ENCODE measurements around the gene OOSP3. TPM values are rescaled to one million over a fixed set of nuclear protein-coding genes. Genes with fewer than 3 reads are reported as not detected.
"Not testable (repeated sequence)": the region's sequence is repeated elsewhere in the genome, so short reads cannot be mapped to it uniquely, and the experiment has no call there.

Gene OOSP3
- total RNA-seq, 1 experiment from 2014 or later = not detected

DNA sequence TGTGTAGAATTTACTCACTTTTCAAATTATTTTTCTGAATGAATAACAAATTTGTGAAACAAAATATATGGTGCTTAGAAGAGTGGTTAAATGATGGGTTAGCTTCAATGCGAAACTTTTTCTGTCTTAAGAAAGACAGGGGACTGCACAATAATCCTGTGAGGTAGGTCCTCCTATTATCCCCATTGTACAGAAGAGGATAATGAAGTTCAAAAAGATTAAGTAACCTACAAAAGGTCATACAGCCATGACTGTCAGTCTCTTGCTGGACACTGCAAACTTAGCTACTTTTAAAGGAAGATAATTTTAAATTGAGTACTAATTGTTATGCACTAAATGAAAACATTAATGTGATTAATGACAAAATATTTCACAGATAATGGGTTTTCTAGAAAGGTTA lies 5.0 kb downstream of the OOSP3 start:
- TF ChIP-seq, protein P1, sequence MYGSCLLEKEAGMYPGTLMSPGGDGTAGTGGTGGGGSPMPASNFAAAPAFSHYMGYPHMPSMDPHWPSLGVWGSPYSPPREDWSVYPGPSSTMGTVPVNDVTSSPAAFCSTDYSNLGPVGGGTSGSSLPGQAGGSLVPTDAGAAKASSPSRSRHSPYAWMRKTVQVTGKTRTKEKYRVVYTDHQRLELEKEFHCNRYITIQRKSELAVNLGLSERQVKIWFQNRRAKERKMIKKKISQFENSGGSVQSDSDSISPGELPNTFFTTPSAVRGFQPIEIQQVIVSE (CRISPR knock-in tag; IDR thresholded peaks at IDR 0.05; ENCODE audit: borderline replicate concordance) = no peak
- TF ChIP-seq HMGA2 (CRISPR knock-in tag; IDR thresholded peaks at IDR 0.05) (no peak), SMAD3 (CRISPR knock-in tag; IDR thresholded peaks at IDR 0.05; ENCODE audit: borderline replicate concordance) (no peak)
- TF ChIP-seq, protein P2, sequence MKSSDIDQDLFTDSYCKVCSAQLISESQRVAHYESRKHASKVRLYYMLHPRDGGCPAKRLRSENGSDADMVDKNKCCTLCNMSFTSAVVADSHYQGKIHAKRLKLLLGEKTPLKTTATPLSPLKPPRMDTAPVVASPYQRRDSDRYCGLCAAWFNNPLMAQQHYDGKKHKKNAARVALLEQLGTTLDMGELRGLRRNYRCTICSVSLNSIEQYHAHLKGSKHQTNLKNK (CRISPR knock-in tag; IDR thresholded peaks at IDR 0.05) = no peak
- no peak overlapping the region for H3K4me3 Mint-ChIP-seq
- DNase-seq (ENCODE audit: low spot score) (no peak), ATAC-seq (no peak)
- peaks cover 22% of the 10 kb centered on the region for H3K36me3 Mint-ChIP-seq
- peaks cover 3% of the 10 kb centered on the region; the same call in 1 of the 2 replicates for H3K4me1 Mint-ChIP-seq
- peaks cover 2% of the 10 kb centered on the region; the same call in 1 of the 2 replicates for H3K27me3 Mint-ChIP-seq (ENCODE audit: low read depth)
- ChIA-PET POLR2A (no interaction called here), CTCF (interaction anchor here (0.7 kb wide), 1 partner anchor 15 kb away, joined by 3 read pairs; no protein-coding TSS in a partner anchor)
- H3K9me3 Mint-ChIP-seq = peaks cover 33% of the 10 kb centered on the region
- no peak overlapping the region for H3K27ac Mint-ChIP-seq

DNA sequence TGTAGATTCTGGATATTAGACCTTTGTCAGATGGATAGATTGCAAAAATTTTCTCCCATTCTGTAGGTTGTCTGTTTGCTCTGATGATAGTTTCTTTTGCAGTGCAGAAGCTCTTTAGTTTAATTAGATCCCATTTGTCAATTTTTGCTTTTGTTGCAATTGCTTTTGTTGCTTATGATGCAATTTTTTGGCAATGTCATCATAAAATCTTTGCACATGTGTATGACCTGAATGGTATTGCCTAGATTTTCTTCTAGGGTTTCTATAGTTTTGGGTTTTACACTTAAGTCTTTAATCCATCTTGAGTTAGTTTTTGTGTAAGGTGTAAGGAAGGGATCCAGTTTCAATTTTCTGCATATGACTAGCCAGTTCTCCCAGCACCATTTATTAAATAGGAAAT lies 8.6 kb downstream of the OOSP3 start:
- H3K4me3 Mint-ChIP-seq; H3K27me3 Mint-ChIP-seq (ENCODE audit: low read depth); POLR2A ChIA-PET; DNase-seq (ENCODE audit: low spot score); ATAC-seq; H3K4me1 Mint-ChIP-seq; H3K27ac Mint-ChIP-seq; CTCF ChIA-PET: not testable (repeated sequence)
- H3K9me3 Mint-ChIP-seq = peaks cover 58% of the 10 kb centered on the region
- H3K36me3 Mint-ChIP-seq = peaks cover 37% of the 10 kb centered on the region

DNA sequence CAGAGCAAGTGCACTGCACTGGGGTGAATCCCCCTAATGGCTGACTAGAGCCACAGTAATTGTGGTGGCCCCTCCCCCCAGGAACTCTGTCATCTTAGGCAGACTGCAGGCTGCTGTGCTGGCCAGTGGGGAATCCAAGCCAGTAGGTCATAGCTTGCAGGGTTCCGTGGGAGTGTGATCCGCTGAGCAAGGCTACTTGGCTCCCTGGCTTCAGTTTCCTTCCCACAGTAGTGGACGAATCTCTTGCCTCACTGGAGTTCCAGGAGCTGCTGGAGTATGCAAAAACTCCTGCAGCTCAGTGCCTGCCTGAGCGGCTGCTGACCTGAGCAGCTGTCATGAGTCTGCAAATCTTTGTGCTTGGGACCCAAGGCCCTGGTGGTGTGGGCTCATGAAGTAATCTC lies 13.2 kb downstream of the OOSP3 start:
- Mint-ChIP-seq H3K36me3 (peaks cover 31% of the 10 kb centered on the region), H3K9me3 (peaks cover 41% of the 10 kb centered on the region), H3K27me3 (ENCODE audit: low read depth) (peaks cover 2% of the 10 kb centered on the region; the same call in 1 of the 2 replicates), H3K4me1 (peaks cover 15% of the 10 kb centered on the region), H3K27ac (peak overlapping the region; percentile 32; the same call in 1 of the 2 replicates), H3K4me3 (peak overlapping the region; percentile 14; the same call in 1 of the 2 replicates)
- ChIA-PET POLR2A (no interaction called here), CTCF (interaction anchor here (0.8 to 1.5 kb wide), 3 partner anchors 12 to 35 kb away, joined by 3 to 5 read pairs (median 3); no protein-coding TSS in a partner anchor)
- ATAC-seq (peak; percentile 99), DNase-seq (ENCODE audit: low spot score) (peak; percentile 60)
- TF ChIP-seq ZNF121 (CRISPR knock-in tag; IDR thresholded peaks at IDR 0.05) (no peak), ZNF263 (CRISPR knock-in tag; IDR thresholded peaks at IDR 0.05; ENCODE audit: low read depth) (no peak)

DNA sequence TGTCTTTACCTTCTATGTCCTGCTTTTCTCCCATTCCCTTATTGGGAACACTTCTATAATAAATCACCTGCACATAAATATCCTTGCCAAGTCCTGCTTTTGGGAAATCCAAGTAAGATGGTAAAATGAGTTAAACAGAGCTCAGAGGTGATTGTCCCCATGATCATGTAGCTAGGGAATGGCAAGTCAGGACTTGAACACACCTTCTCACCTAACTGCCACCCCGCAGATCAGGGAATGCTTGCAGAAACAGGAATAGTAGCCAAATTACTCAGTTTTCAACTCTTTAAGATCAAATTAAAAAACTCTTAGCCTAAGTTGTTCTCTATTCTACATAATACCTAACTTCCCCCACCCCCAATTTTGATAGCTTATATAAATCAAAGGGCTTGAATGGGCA lies 16.0 kb downstream of the OOSP3 start:
- Mint-ChIP-seq H3K27me3 (ENCODE audit: low read depth) (no peaks in the 10 kb centered on the region), H3K9me3 (peaks cover 18% of the 10 kb centered on the region), H3K27ac (no peak overlapping the region), H3K4me1 (peaks cover 22% of the 10 kb centered on the region), H3K4me3 (no peak overlapping the region), H3K36me3 (peaks cover 5% of the 10 kb centered on the region)
- TF ChIP-seq ESRRA (CRISPR knock-in tag; IDR thresholded peaks at IDR 0.05; ENCODE audit: borderline replicate concordance) = no peak
- TF ChIP-seq NR3C1 (CRISPR knock-in tag; conservative IDR thresholded peaks at IDR 0.05; ENCODE audit: low read depth) = no peak
- no peak for TF ChIP-seq ZNF671 (CRISPR knock-in tag; IDR thresholded peaks at IDR 0.05)
- TF ChIP-seq, protein P3, sequence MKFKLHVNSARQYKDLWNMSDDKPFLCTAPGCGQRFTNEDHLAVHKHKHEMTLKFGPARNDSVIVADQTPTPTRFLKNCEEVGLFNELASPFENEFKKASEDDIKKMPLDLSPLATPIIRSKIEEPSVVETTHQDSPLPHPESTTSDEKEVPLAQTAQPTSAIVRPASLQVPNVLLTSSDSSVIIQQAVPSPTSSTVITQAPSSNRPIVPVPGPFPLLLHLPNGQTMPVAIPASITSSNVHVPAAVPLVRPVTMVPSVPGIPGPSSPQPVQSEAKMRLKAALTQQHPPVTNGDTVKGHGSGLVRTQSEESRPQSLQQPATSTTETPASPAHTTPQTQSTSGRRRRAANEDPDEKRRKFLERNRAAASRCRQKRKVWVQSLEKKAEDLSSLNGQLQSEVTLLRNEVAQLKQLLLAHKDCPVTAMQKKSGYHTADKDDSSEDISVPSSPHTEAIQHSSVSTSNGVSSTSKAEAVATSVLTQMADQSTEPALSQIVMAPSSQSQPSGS (CRISPR knock-in tag; IDR thresholded peaks at IDR 0.05; ENCODE audit: borderline replicate concordance, low read depth) = no peak
- TF ChIP-seq, protein P4, sequence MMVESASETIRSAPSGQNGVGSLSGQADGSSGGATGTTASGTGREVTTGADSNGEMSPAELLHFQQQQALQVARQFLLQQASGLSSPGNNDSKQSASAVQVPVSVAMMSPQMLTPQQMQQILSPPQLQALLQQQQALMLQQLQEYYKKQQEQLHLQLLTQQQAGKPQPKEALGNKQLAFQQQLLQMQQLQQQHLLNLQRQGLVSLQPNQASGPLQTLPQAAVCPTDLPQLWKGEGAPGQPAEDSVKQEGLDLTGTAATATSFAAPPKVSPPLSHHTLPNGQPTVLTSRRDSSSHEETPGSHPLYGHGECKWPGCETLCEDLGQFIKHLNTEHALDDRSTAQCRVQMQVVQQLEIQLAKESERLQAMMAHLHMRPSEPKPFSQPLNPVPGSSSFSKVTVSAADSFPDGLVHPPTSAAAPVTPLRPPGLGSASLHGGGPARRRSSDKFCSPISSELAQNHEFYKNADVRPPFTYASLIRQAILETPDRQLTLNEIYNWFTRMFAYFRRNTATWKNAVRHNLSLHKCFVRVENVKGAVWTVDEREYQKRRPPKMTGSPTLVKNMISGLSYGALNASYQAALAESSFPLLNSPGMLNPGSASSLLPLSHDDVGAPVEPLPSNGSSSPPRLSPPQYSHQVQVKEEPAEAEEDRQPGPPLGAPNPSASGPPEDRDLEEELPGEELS (CRISPR knock-in tag; IDR thresholded peaks at IDR 0.05) = no peak
- CTCF ChIA-PET = no interaction called here
- POLR2A ChIA-PET = no interaction called here
- ATAC-seq (no peak), DNase-seq (ENCODE audit: low spot score) (no peak)

DNA sequence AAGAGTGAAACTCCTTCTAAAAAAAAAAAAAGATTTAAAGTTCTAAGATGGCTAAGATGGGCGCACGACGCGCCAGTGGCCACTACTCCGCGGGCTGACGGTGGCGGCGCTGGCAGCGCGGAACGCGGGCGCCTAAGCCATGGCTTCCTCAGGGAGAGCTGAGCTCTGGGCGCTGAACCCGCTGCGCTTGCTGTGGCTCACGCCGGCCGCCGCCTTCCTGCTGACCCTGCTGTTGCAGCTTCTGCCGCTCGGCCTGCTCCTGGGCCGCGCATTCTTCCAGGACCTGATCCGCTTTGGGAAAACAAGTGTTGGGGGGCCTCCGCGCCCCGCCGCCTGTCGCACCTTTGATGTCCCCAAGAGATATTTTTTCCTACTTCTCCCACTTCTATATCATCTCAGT lies 19.5 kb downstream of the OOSP3 start:
- Mint-ChIP-seq H3K4me1 (peaks cover 15% of the 10 kb centered on the region), H3K4me3 (no peak overlapping the region), H3K36me3 (no peaks in the 10 kb centered on the region), H3K27me3 (ENCODE audit: low read depth) (no peaks in the 10 kb centered on the region), H3K9me3 (peaks cover 5% of the 10 kb centered on the region; the same call in 1 of the 2 replicates), H3K27ac (no peak overlapping the region)
- POLR2A ChIA-PET = no interaction called here
- DNase-seq (ENCODE audit: low spot score) (no peak), ATAC-seq (no peak)
- CTCF ChIA-PET = no interaction called here
- TF ChIP-seq FOXJ3 (CRISPR knock-in tag; IDR thresholded peaks at IDR 0.05; ENCODE audit: borderline replicate concordance) (no peak), FOXK1 (CRISPR knock-in tag; IDR thresholded peaks at IDR 0.05) (no peak), ZNF671 (CRISPR knock-in tag; IDR thresholded peaks at IDR 0.05) (no peak), ZNF219 (CRISPR knock-in tag; IDR thresholded peaks at IDR 0.05; ENCODE audit: borderline replicate concordance) (no peak), ZNF138 (CRISPR knock-in tag; conservative IDR thresholded peaks at IDR 0.05) (no peak), MXD4 (CRISPR knock-in tag; IDR thresholded peaks at IDR 0.05; ENCODE audit: borderline replicate concordance) (no peak)
- TF ChIP-seq, protein P5, sequence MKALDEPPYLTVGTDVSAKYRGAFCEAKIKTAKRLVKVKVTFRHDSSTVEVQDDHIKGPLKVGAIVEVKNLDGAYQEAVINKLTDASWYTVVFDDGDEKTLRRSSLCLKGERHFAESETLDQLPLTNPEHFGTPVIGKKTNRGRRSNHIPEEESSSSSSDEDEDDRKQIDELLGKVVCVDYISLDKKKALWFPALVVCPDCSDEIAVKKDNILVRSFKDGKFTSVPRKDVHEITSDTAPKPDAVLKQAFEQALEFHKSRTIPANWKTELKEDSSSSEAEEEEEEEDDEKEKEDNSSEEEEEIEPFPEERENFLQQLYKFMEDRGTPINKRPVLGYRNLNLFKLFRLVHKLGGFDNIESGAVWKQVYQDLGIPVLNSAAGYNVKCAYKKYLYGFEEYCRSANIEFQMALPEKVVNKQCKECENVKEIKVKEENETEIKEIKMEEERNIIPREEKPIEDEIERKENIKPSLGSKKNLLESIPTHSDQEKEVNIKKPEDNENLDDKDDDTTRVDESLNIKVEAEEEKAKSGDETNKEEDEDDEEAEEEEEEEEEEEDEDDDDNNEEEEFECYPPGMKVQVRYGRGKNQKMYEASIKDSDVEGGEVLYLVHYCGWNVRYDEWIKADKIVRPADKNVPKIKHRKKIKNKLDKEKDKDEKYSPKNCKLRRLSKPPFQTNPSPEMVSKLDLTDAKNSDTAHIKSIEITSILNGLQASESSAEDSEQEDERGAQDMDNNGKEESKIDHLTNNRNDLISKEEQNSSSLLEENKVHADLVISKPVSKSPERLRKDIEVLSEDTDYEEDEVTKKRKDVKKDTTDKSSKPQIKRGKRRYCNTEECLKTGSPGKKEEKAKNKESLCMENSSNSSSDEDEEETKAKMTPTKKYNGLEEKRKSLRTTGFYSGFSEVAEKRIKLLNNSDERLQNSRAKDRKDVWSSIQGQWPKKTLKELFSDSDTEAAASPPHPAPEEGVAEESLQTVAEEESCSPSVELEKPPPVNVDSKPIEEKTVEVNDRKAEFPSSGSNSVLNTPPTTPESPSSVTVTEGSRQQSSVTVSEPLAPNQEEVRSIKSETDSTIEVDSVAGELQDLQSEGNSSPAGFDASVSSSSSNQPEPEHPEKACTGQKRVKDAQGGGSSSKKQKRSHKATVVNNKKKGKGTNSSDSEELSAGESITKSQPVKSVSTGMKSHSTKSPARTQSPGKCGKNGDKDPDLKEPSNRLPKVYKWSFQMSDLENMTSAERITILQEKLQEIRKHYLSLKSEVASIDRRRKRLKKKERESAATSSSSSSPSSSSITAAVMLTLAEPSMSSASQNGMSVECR (CRISPR knock-in tag; IDR thresholded peaks at IDR 0.05; ENCODE audit: borderline replicate concordance) = no peak
